Endothelial cell of umbilical vein (primary cell): ENCODE measurements around the gene PGGHG. TPM values are rescaled to one million over a fixed set of nuclear protein-coding genes. Genes with fewer than 3 reads are reported as not detected.

Experiments
- BruUV-seq: library from RNA; stranded (reverse); fragments of 400-500 nt; replicated peaks from 2 replicates; lab custom pipeline; 2021; lab: Mats Ljungman, UMichigan
- CTCF ChIA-PET: fragments of 300-600, 350-600 bp; sonication (Branson Sonifier 250); formaldehyde crosslinking; loops from one replicate; lab custom pipeline; 2021; ENCODE audit warnings: antibody characterized with exemption, inconsistent platforms; lab: Charles Lee
- POLR2A ChIA-PET: fragments of 300-600, 350-600 bp; sonication (Branson Sonifier 250); formaldehyde crosslinking; loops from one replicate; lab custom pipeline; 2021; ENCODE audit warnings: antibody characterized with exemption, inconsistent platforms; lab: Charles Lee
- DNase-seq: peaks from one replicate; pipeline ENCODE4 v3.0.0-alpha.2; 2011; ENCODE audit warnings: low read depth, low spot score
- FAIRE-seq: peaks from 2 replicates; lab custom pipeline; 2011; peaks lifted over from hg19 to GRCh38; lab: Jason Lieb, UNC
- H2AFZ ChIP-seq: 2 replicates; pipeline ENCODE4 v1.6.0; 2012; ENCODE audit warnings: low read depth, low read length, control low read depth, inconsistent platforms
- H3K27ac ChIP-seq: 2 replicates; pipeline ENCODE4 v1.5.1; 2011; ENCODE audit warnings: low read depth, mild to moderate bottlenecking, control low read depth, low read length, moderate library complexity; ENCODE audit not compliant: insufficient read depth
- H3K27me3 ChIP-seq, 2 experiments: 2 replicates each; pipeline versions ENCODE4 v1.6.0 to v1.6.1; 2011; ENCODE audit warnings: low read length in 2 of 2, mixed read lengths in 1 of 2; ENCODE audit not compliant: control insufficient read depth in 2 of 2, insufficient read depth in 2 of 2
- H3K36me3 ChIP-seq, 2 experiments: 2 replicates in 1 of 2; 3 replicates in 1 of 2; pipeline ENCODE4 v1.5.1; 2011; ENCODE audit warnings: low read length in 2 of 2, mild to moderate bottlenecking in 1 of 2, moderate library complexity in 1 of 2; ENCODE audit not compliant: control insufficient read depth in 2 of 2, insufficient read depth in 2 of 2; ENCODE audit errors: extremely low read depth in 1 of 2
- H3K4me1 ChIP-seq: 3 replicates; pipeline ENCODE4 v1.5.1; 2011; ENCODE audit warnings: mild to moderate bottlenecking, low read length; ENCODE audit not compliant: control insufficient read depth, insufficient read depth; ENCODE audit errors: extremely low read depth
- H3K4me2 ChIP-seq: 2 replicates; pipeline ENCODE4 v1.6.1; 2011; ENCODE audit warnings: low read length, control low read depth, mixed read lengths; ENCODE audit not compliant: insufficient read depth
- H3K4me3 ChIP-seq, 3 experiments: fragments of 200-600 bp in 1 of 3; sonication (generic), shearing (Covaris generic) in 1 of 3; replicated peaks in 1 of 3; 2 replicates each; pipeline ENCODE4 v1.5.1; 2011 to 2016; ENCODE audit warnings: control low read depth in 3 of 3, low read length in 3 of 3, mild to moderate bottlenecking in 2 of 3, inconsistent platforms in 1 of 3, low read depth in 1 of 3, moderate library complexity in 1 of 3; ENCODE audit not compliant: insufficient read depth in 1 of 3
- H3K79me2 ChIP-seq: 2 replicates; pipeline ENCODE4 v1.6.0; 2012; ENCODE audit warnings: low read length, inconsistent platforms; ENCODE audit not compliant: control insufficient read depth, insufficient read depth
- H3K9ac ChIP-seq: replicated peaks from 2 replicates; pipeline ENCODE3; 2011; ENCODE audit warnings: low read length, control low read depth; ENCODE audit not compliant: insufficient read depth; ENCODE audit errors: extremely low read depth
- H3K9me1 ChIP-seq: replicated peaks from 3 replicates; pipeline ENCODE4 v1.6.0; 2011; ENCODE audit warnings: mild to moderate bottlenecking, low read length; ENCODE audit not compliant: control insufficient read depth, insufficient read depth; ENCODE audit errors: extremely low read depth
- H3K9me3 ChIP-seq: replicated peaks from 2 replicates; pipeline ENCODE4 v1.5.1; 2012; ENCODE audit warnings: low read length, inconsistent platforms; ENCODE audit not compliant: control insufficient read depth, insufficient read depth
- H4K20me1 ChIP-seq: replicated peaks from 2 replicates; pipeline ENCODE3; 2011; ENCODE audit warnings: mild to moderate bottlenecking, low read length; ENCODE audit not compliant: control insufficient read depth, insufficient read depth; ENCODE audit errors: extremely low read depth
- CTCF ChIP-seq, 2 donors: IDR thresholded peaks; 1 replicate in 1 of 2; 2 replicates in 1 of 2; pipeline ENCODE4 v1.5.1; 2011; ENCODE audit warnings: low read length in 2 of 2, mild to moderate bottlenecking in 2 of 2, moderate library complexity in 2 of 2, control low read depth in 1 of 2, inconsistent platforms in 1 of 2, low read depth in 1 of 2; ENCODE audit not compliant: insufficient read depth in 1 of 2; ENCODE audit errors: extremely low read depth in 1 of 2
- EZH2 ChIP-seq: IDR thresholded peaks from 2 replicates; pipeline ENCODE4 v1.6.1; 2012; ENCODE audit warnings: borderline replicate concordance, low read depth, mild to moderate bottlenecking, moderate library complexity, low read length, inconsistent platforms; ENCODE audit not compliant: severe bottlenecking
- FOS ChIP-seq: IDR thresholded peaks from 2 replicates; pipeline ENCODE4 v1.6.1; 2011; ENCODE audit warnings: mild to moderate bottlenecking, low read length, moderate library complexity, borderline replicate concordance; ENCODE audit not compliant: insufficient read depth
- GATA2 ChIP-seq: IDR thresholded peaks from 2 replicates; pipeline ENCODE4 v1.7.0; 2011; ENCODE audit warnings: low read depth, mild to moderate bottlenecking, moderate library complexity, mixed read lengths, low read length; ENCODE audit not compliant: insufficient read length, insufficient read depth
- JUN ChIP-seq: IDR thresholded peaks from 2 replicates; pipeline ENCODE4 v1.6.1; 2011; ENCODE audit warnings: borderline replicate concordance, low read depth; ENCODE audit not compliant: insufficient read length, insufficient read depth
- MAX ChIP-seq: IDR thresholded peaks from 2 replicates; pipeline ENCODE4 v1.6.1; 2011; ENCODE audit not compliant: insufficient read depth, insufficient read length
- MYC ChIP-seq: IDR thresholded peaks from one replicate; pipeline ENCODE4 v1.6.1; 2011; ENCODE audit warnings: mild to moderate bottlenecking, low read depth, low read length
- POLR2A ChIP-seq: IDR thresholded peaks from 2 replicates; pipeline ENCODE4 v1.6.1; 2012; ENCODE audit warnings: low read depth, mild to moderate bottlenecking, control low read depth, low read length
- POLR2AphosphoS5 ChIP-seq: IDR thresholded peaks from 2 replicates; pipeline ENCODE4 v1.6.1; 2012; ENCODE audit warnings: low read depth, mild to moderate bottlenecking, control low read depth, low read length, moderate library complexity; ENCODE audit not compliant: insufficient read depth
- dilution Hi-C: fragments of 300-500 bp; cut with MboI; formaldehyde crosslinking; loops from one replicate; pipeline ENCODE4 v1.15.0; 2019; ENCODE audit warnings: low sequenced_read_pairs; ENCODE audit not compliant: extremely low pct_ligation_motif_present
- intact Hi-C: fragments of 100-400 bp; cut with micrococcal nuclease; formaldehyde crosslinking; loops from one replicate; pipeline ENCODE4 v1.10.0; 2022
- polyA plus RNA-seq, 4 experiments: library from polyadenylated mRNA; depleted of rRNA in 3 of 4; stranded (reverse) in 3 of 4; unstranded in 1 of 4; fragments of >200 nt; gene quantifications; 2 replicates each; pipeline versions ENCODE4 v1.2.1 to v1.2.3, GENCODE V29; 2011 to 2012; ENCODE audit warnings: missing spikeins in 1 of 4
- total RNA-seq: library from RNA; stranded (reverse); gene quantifications from 2 replicates; pipeline ENCODE4 v1.2.3, GENCODE V29; 2021

PGGHG gene
- total and polyA plus RNA-seq, 2 donors (not counting 3 experiments of a cell fraction or from before 2014, with no cell fraction given) = 31.6 to 42.4 TPM

- intact Hi-C loops (loop anchor here (2.0 to 5.0 kb wide), 2 partner anchors 107 to 197 kb away; no protein-coding TSS in a partner anchor), dilution Hi-C loops (no loop called here)
- H3K9me1 ChIP-seq = no peaks in the 10 kb centered on the region
- ChIA-PET POLR2A (interaction anchor here (0.6 kb wide), 1 partner anchor 147 kb away, joined by 3 read pairs; no protein-coding TSS in a partner anchor), CTCF (interaction anchor here (0.6 to 5.0 kb wide), 30 partner anchors 11 to 200 kb away, joined by 3 to 71 read pairs (median 6); partner anchors contain the start of genes BET1L, NLRP6, PGGHG and PSMD13)
- H4K20me1 ChIP-seq = no peaks in the 10 kb centered on the region
- H3K36me3 ChIP-seq = peaks cover 23 to 50% of the 10 kb centered on the region in 2 experiments
- DNase-seq = no peak
- TF ChIP-seq MYC = no peak
- TF ChIP-seq FOS = no peak
- no peak for TF ChIP-seq POLR2AphosphoS5
- TF ChIP-seq GATA2 = no peak
- TF ChIP-seq POLR2A = no peak
- no peak for TF ChIP-seq EZH2
- no peak for TF ChIP-seq CTCF (IDR thresholded peaks at IDR 0.05; ENCODE audit: extremely low read depth in 1 of 2, insufficient read depth in 1 of 2, low read depth in 1 of 2, low read length in 2 of 2)
- TF ChIP-seq MAX = no peak
- no peak for TF ChIP-seq JUN
- H3K4me2 ChIP-seq = no peak overlapping the region
- H3K9me3 ChIP-seq = no peaks in the 10 kb centered on the region
- BruUV-seq = no TSS peak
- H3K79me2 ChIP-seq = no peaks in the 10 kb centered on the region
- H3K27ac ChIP-seq = no peak overlapping the region
- H3K27me3 ChIP-seq = no peaks in the 10 kb centered on the region
- no peak overlapping the region for H3K9ac ChIP-seq
- H3K4me1 ChIP-seq = no peaks in the 10 kb centered on the region
- H3K4me3 ChIP-seq = no peak overlapping the region
- no peak overlapping the region for H2AFZ ChIP-seq
- no peak for FAIRE-seq
Observed at GRCh38 chr11:250274-250673, 38.7 kb upstream of the PGGHG start.
